Measurements from ENCODE around the gene DHTKD1.
A peak's percentile ranks its signal among the peaks of the same experiment; 100 is the strongest.
"Not testable (repeated sequence)": the region's sequence is repeated elsewhere in the genome, so short reads cannot be mapped to it uniquely, and the experiment has no call there.

The DHTKD1 gene

GRCh38 chr10:12081879-12082557 is 13.3 kb downstream of the DHTKD1 start:
- no peak overlapping the region for H2AFZ ChIP-seq (ENCODE audit: low read depth, low read length)
- H3K36me3 ChIP-seq (ENCODE audit: insufficient read depth, low read length) = peaks cover 36% of the 10 kb centered on the region
- no peak overlapping the region for H3K4me3 ChIP-seq (ENCODE audit: low read length)
- no peaks in the 10 kb centered on the region for H3K27me3 ChIP-seq (ENCODE audit: insufficient read depth, low read length)
- no peaks in the 10 kb centered on the region for H3K4me1 ChIP-seq (ENCODE audit: insufficient read depth, low read length)
- H3K9me3 ChIP-seq (ENCODE audit: low read length) = no peaks in the 10 kb centered on the region

DNA sequence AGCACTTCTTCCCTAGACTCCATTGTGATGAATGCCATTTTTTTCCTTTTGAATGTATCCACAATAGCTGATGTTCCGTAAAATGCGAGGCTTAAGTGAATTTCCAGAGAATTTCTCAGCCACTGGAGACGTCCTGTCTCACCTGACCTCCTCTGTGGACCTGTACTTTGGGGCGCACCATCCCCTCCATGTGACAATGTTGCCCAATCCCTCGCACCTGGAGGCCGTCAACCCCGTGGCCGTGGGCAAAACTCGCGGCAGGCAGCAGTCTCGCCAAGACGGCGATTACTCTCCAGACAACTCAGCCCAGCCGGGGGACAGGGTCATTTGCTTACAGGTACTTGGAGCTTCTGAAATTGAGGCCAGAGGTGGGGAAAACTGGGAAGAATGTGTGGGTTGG is 20.2 kb downstream of the DHTKD1 start:
- Histone ChIP-seq H2AFZ (ENCODE audit: low read depth, low read length) (no peak overlapping the region), H3K4me1 (ENCODE audit: insufficient read depth, low read length) (no peaks in the 10 kb centered on the region)

DNA sequence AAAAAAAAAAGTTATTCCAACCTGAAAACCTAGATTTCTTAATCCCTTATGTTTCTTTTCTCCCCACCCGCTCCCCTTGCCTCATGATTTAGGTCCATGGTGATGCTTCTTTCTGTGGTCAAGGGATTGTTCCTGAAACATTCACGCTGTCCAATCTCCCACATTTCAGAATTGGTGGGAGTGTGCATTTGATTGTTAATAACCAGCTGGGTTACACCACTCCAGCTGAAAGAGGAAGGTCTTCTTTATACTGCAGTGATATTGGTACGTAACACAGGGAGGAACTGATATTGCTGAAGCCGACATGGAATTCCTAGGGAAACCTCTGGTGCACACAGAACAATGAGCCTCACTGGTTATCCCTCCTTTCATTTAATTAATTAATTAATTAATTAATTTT is 22.7 kb downstream of the DHTKD1 start:
- no peaks in the 10 kb centered on the region for H3K9me3 ChIP-seq (ENCODE audit: low read length)
- peaks cover 69% of the 10 kb centered on the region for H3K36me3 ChIP-seq (ENCODE audit: insufficient read depth, low read length)
- H2AFZ ChIP-seq (ENCODE audit: low read depth, low read length) = no peak overlapping the region
- no peaks in the 10 kb centered on the region for H3K4me1 ChIP-seq (ENCODE audit: insufficient read depth, low read length)
- no peaks in the 10 kb centered on the region for H3K27me3 ChIP-seq (ENCODE audit: insufficient read depth, low read length)
- no peak overlapping the region for H3K4me3 ChIP-seq (ENCODE audit: low read length)

More for the DNA sequence above, 20.2 kb downstream of the DHTKD1 start:
- Histone ChIP-seq H3K36me3 (ENCODE audit: insufficient read depth, low read length) (peaks cover 69% of the 10 kb centered on the region), H3K9me3 (ENCODE audit: low read length) (no peaks in the 10 kb centered on the region), H3K4me3 (ENCODE audit: low read length) (no peak overlapping the region), H3K27me3 (ENCODE audit: insufficient read depth, low read length) (no peaks in the 10 kb centered on the region)

- H3K36me3 ChIP-seq (ENCODE audit: insufficient read depth, low read length) = peaks cover 73% of the 10 kb centered on the region
- not testable (repeated sequence) for H3K9me3 ChIP-seq (ENCODE audit: low read length)
Measured at GRCh38 chr10:12097361-12097760, 28.6 kb downstream of the DHTKD1 start.

GRCh38 chr10:12097791-12098190 is 29.0 kb downstream of the DHTKD1 start:
- H3K9me3 ChIP-seq (ENCODE audit: low read length) = peaks cover 1% of the 10 kb centered on the region
- peaks cover 75% of the 10 kb centered on the region for H3K36me3 ChIP-seq (ENCODE audit: insufficient read depth, low read length)

More at GRCh38 chr10:12097361-12097760, 28.6 kb downstream of the DHTKD1 start:
- not testable (repeated sequence) for H2AFZ ChIP-seq (ENCODE audit: low read depth, low read length); H3K4me3 ChIP-seq (ENCODE audit: low read length); H3K4me1 ChIP-seq (ENCODE audit: insufficient read depth, low read length); H3K27me3 ChIP-seq (ENCODE audit: insufficient read depth, low read length)

GRCh38 chr10:12098966-12099365 is 30.2 kb downstream of the DHTKD1 start:
- Histone ChIP-seq H3K4me1 (ENCODE audit: insufficient read depth, low read length) (no peaks in the 10 kb centered on the region), H2AFZ (ENCODE audit: low read depth, low read length) (no peak overlapping the region), H3K4me3 (ENCODE audit: low read length) (no peak overlapping the region), H3K27me3 (ENCODE audit: insufficient read depth, low read length) (no peaks in the 10 kb centered on the region), H3K36me3 (ENCODE audit: insufficient read depth, low read length) (peaks cover 75% of the 10 kb centered on the region), H3K9me3 (ENCODE audit: low read length) (peaks cover 1% of the 10 kb centered on the region)

More at GRCh38 chr10:12097791-12098190, 29.0 kb downstream of the DHTKD1 start:
- H3K4me3 ChIP-seq (ENCODE audit: low read length) = no peak overlapping the region
- H3K4me1 ChIP-seq (ENCODE audit: insufficient read depth, low read length) = no peaks in the 10 kb centered on the region
- H2AFZ ChIP-seq (ENCODE audit: low read depth, low read length) = no peak overlapping the region
- no peaks in the 10 kb centered on the region for H3K27me3 ChIP-seq (ENCODE audit: insufficient read depth, low read length)

- Histone ChIP-seq H3K36me3 (ENCODE audit: insufficient read depth, low read length) (peaks cover 80% of the 10 kb centered on the region), H3K9me3 (ENCODE audit: low read length) (no peaks in the 10 kb centered on the region), H3K27me3 (ENCODE audit: insufficient read depth, low read length) (no peaks in the 10 kb centered on the region), H3K4me1 (ENCODE audit: insufficient read depth, low read length) (no peaks in the 10 kb centered on the region), H3K4me3 (ENCODE audit: low read length) (no peak overlapping the region), H2AFZ (ENCODE audit: low read depth, low read length) (no peak overlapping the region)
Measured at GRCh38 chr10:12103802-12104201, 35.0 kb downstream of the DHTKD1 start.

DNA sequence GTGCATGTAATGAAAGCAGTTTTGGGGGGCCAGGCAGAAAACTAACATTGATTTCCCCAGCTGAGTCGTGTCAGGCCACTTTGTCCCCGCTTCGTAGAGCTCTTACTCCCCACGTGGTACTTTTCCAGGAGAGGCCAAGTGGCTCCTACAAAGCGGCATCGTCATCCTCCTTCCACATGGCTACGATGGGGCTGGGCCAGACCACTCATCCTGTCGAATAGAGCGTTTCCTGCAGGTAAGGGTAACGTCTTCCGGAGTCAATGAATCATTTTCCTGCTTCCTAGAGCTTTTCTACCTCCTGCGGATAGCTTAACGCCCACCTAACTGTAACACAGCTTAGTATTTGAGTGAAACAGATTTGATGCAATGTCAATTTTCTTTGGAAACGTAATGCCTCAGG is 39.0 kb downstream of the DHTKD1 start:
- no peaks in the 10 kb centered on the region for H3K27me3 ChIP-seq (ENCODE audit: insufficient read depth, low read length)
- no peak overlapping the region for H3K4me3 ChIP-seq (ENCODE audit: low read length)
- no peaks in the 10 kb centered on the region for H3K9me3 ChIP-seq (ENCODE audit: low read length)
- peaks cover 80% of the 10 kb centered on the region for H3K36me3 ChIP-seq (ENCODE audit: insufficient read depth, low read length)
- H2AFZ ChIP-seq (ENCODE audit: low read depth, low read length) = no peak overlapping the region
- H3K4me1 ChIP-seq (ENCODE audit: insufficient read depth, low read length) = no peaks in the 10 kb centered on the region

DNA sequence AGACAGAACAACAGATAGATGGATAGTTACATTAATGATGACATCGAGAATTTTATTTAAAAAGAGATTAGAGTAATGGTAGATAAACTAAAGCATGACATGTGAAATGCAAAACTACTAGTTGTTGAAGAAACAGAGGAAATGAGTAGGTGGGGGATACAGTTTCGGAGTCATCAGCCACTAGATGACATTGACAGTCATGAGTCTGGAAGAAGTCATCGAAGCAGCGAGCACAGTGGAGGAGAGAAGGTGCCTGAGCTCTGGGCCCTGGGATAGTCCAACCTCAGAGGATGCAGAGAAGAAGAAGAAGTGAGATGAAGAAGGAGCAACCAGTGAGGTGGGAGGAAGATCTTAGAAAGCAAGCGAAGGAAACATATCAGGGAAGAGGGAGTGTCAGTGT is 40.5 kb downstream of the DHTKD1 start:
- Histone ChIP-seq H3K9me3 (ENCODE audit: low read length) (no peaks in the 10 kb centered on the region), H3K4me1 (ENCODE audit: insufficient read depth, low read length) (no peaks in the 10 kb centered on the region), H3K4me3 (ENCODE audit: low read length) (no peak overlapping the region), H2AFZ (ENCODE audit: low read depth, low read length) (no peak overlapping the region), H3K27me3 (ENCODE audit: insufficient read depth, low read length) (no peaks in the 10 kb centered on the region), H3K36me3 (ENCODE audit: insufficient read depth, low read length) (peaks cover 79% of the 10 kb centered on the region)

DNA sequence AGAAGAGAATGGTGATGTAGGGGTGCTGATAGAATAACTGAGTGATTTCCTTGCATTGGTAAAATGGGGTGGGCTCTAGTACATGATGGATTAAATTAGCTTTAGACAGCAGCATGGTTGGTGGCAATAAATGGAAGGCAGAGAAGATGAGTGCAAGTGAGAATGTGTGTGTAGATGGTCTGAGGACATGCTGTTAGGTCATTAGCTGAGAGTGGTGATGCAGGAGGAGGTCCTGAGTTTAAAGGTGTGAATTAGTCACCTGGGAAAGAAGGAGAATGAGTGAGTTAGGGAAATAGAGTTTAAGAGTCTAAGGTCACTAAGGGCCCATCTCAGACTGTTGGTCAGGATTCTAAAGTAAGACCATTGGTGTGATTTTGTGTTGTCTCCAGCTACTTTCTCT is 42.8 kb downstream of the DHTKD1 start:
- Histone ChIP-seq H3K9me3 (ENCODE audit: low read length) (no peaks in the 10 kb centered on the region), H3K27me3 (ENCODE audit: insufficient read depth, low read length) (no peaks in the 10 kb centered on the region), H3K4me3 (ENCODE audit: low read length) (no peak overlapping the region), H3K4me1 (ENCODE audit: insufficient read depth, low read length) (no peaks in the 10 kb centered on the region), H3K36me3 (ENCODE audit: insufficient read depth, low read length) (peaks cover 72% of the 10 kb centered on the region), H2AFZ (ENCODE audit: low read depth, low read length) (no peak overlapping the region)

DNA sequence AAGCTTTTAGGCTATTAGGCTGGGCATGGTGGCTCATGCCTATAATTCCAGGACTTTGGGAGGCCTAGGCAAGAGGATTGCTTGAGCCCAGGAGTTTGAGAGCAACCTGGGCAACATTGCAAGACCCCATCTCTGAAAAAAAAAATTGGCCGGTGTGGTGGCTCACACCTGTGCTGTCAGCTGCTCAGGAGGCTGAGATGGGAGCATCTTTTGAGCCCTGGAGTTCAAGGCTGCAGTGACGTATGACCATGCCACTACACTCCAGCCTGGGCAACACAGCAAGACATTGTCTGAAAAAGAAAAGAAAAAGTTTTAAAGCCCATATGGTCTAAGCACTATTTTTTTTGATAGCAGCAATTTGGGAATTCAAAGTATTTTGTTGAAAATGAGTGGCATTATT is 44.9 kb downstream of the DHTKD1 start:
- Histone ChIP-seq H2AFZ (ENCODE audit: low read depth, low read length) (no peak overlapping the region), H3K36me3 (ENCODE audit: insufficient read depth, low read length) (peaks cover 68% of the 10 kb centered on the region), H3K4me3 (ENCODE audit: low read length) (no peak overlapping the region), H3K4me1 (ENCODE audit: insufficient read depth, low read length) (no peaks in the 10 kb centered on the region), H3K9me3 (ENCODE audit: low read length) (no peaks in the 10 kb centered on the region), H3K27me3 (ENCODE audit: insufficient read depth, low read length) (no peaks in the 10 kb centered on the region)

GRCh38 chr10:12121673-12122072 is 52.9 kb downstream of the DHTKD1 start:
- Histone ChIP-seq H3K36me3 (ENCODE audit: insufficient read depth, low read length) (peaks cover 45% of the 10 kb centered on the region), H3K9me3 (ENCODE audit: low read length) (no peaks in the 10 kb centered on the region), H3K27me3 (ENCODE audit: insufficient read depth, low read length) (no peaks in the 10 kb centered on the region), H3K4me1 (ENCODE audit: insufficient read depth, low read length) (no peaks in the 10 kb centered on the region), H3K4me3 (ENCODE audit: low read length) (no peak overlapping the region), H2AFZ (ENCODE audit: low read depth, low read length) (no peak overlapping the region)

DNA sequence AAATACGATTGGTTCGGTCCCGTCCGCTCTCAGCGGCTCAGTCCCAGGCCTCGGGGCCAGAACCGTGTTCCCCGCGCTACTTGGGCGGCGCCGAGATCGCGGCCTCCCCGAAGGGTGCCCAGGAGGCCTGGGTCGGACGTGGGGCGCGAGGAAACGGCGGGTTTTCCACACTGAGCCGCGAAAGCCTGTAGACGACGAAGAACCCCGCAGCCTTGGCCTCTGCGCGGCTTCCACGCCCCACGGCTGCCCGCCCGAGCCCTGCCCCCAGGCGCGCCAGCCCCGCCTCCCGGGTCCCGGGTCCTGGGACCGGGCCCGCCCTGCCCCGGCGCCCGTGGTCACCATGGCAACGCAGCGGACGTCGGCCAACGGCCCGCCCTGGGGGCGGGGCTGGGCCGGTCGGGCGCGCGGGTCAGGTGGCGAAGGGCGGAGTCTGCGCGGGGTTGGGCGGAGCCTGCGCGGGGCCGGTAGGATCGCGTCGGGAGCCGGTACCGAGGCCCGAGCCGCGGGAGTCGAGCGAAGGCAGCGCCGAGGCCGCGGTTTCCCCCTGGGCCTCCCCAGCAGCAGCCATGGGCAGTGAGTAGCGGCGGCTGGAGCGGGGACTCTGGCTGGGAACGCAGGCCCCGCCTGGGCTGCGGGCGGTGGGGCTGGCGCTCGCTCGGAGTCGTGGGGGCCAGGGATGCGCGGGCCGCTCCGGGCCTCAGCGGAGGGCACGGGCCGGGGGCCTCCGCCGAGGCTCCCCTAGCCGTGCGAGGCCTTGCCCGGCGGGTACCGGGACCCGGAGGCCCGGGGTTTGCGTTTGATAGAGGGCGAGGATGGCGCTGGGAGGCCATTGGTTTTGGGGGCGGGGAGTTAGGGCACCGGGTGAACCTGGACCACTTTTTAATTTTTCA is 60.7 kb downstream of the DHTKD1 start, which contains the start of gene SEC61A2:
TSS of gene SEC61A2 (plus strand) at position 456 of the 890 bp plus-strand sequence. CDS start at position 567, 111 bp downstream.
- Histone ChIP-seq H3K9me3 (ENCODE audit: low read length) (no peaks in the 10 kb centered on the region), H3K36me3 (ENCODE audit: insufficient read depth, low read length) (peaks cover 15% of the 10 kb centered on the region), H3K27me3 (ENCODE audit: insufficient read depth, low read length) (no peaks in the 10 kb centered on the region), H3K4me1 (ENCODE audit: insufficient read depth, low read length) (peaks cover 4% of the 10 kb centered on the region), H2AFZ (ENCODE audit: low read depth, low read length) (peak within 1 kb of the TSS; percentile 73), H3K4me3 (ENCODE audit: low read length) (peak within 1 kb of the TSS; percentile 63)
